IMR-90 (cell line): ENCODE results near the gene R3HDML. TPM values are rescaled to one million over a fixed set of nuclear protein-coding genes. Genes with fewer than 3 reads are reported as not detected.

Experiments used
- ATAC-seq: fragments of 200-7000 bp; cut with Tn5 transposase; 2 replicates; pipeline ENCODE4 v1.9.1; 2020; ENCODE audit warnings: low read depth, mild to moderate bottlenecking, moderate library complexity
- BruUV-seq: library from RNA; stranded (reverse); fragments of 400-500 nt; replicated peaks from 2 replicates; lab custom pipeline; 2021; lab: Mats Ljungman, UMichigan
- CTCF ChIA-PET: fragments of 300-600 bp; formaldehyde crosslinking; extraction: SDS; loops from one replicate; lab custom pipeline; 2021; ENCODE audit warnings: antibody characterized with exemption; lab: Yijun Ruan, JAX
- POLR2A ChIA-PET: fragments of 300-600 bp; sonication (Branson Sonifier 250); formaldehyde crosslinking; loops from one replicate; lab custom pipeline; 2022; ENCODE audit warnings: antibody characterized with exemption; ENCODE audit not compliant: unreplicated experiment; lab: Charles Lee
- DNase-seq: peaks from one replicate; pipeline ENCODE4 v3.0.0; 2013
- H2AFZ ChIP-seq: replicated peaks from 2 replicates; pipeline ENCODE3; 2013; ENCODE audit warnings: low read length, mild to moderate bottlenecking; ENCODE audit not compliant: poor library complexity
- H2AK5ac ChIP-seq: 2 replicates; pipeline ENCODE4 v1.6.1; 2013; ENCODE audit warnings: low read depth, low read length, inconsistent platforms
- H2AK9ac ChIP-seq: replicated peaks from 2 replicates; pipeline ENCODE3; 2013; ENCODE audit warnings: mild to moderate bottlenecking, low read depth, low read length, moderate library complexity; ENCODE audit not compliant: poor library complexity
- H2BK120ac ChIP-seq: 2 replicates; pipeline ENCODE4 v1.6.1; 2013; ENCODE audit warnings: low read depth, low read length, inconsistent platforms
- H2BK15ac ChIP-seq: 3 replicates; pipeline ENCODE4 v1.6.1; 2013; ENCODE audit warnings: low read depth, low read length, inconsistent platforms
- H2BK20ac ChIP-seq: 2 replicates; pipeline ENCODE4 v1.6.1; 2013; ENCODE audit warnings: low read depth, mild to moderate bottlenecking, inconsistent platforms, low read length, moderate library complexity
- H2BK5ac ChIP-seq: 2 replicates; pipeline ENCODE4 v1.6.1; 2013; ENCODE audit warnings: mild to moderate bottlenecking, low read depth, low read length, inconsistent platforms; ENCODE audit not compliant: poor library complexity, severe bottlenecking
- H3K14ac ChIP-seq: replicated peaks from 2 replicates; pipeline ENCODE4 v1.6.1; 2013; ENCODE audit warnings: low read depth, low read length, inconsistent platforms
- H3K18ac ChIP-seq: 2 replicates; pipeline ENCODE4 v1.6.1; 2013; ENCODE audit warnings: low read depth, low read length, control low read depth
- H3K23ac ChIP-seq: 2 replicates; pipeline ENCODE4 v1.6.1; 2013; ENCODE audit warnings: low read depth, low read length, inconsistent platforms
- H3K27ac ChIP-seq: 2 replicates; pipeline ENCODE4 v1.5.1; 2013; ENCODE audit warnings: mild to moderate bottlenecking, control low read depth, low read length; ENCODE audit not compliant: insufficient read depth
- H3K27me3 ChIP-seq: 2 replicates; pipeline ENCODE4 v1.6.1; 2013; ENCODE audit warnings: low read length; ENCODE audit not compliant: control insufficient read depth, insufficient read depth
- H3K36me3 ChIP-seq: 2 replicates; pipeline ENCODE4 v1.6.1; 2013; ENCODE audit warnings: low read length, mixed read lengths; ENCODE audit not compliant: control insufficient read depth, insufficient read depth
- H3K4ac ChIP-seq: 2 replicates; pipeline ENCODE4 v1.6.1; 2013; ENCODE audit warnings: low read depth, low read length, inconsistent platforms
- H3K4me1 ChIP-seq: 2 replicates; pipeline ENCODE4 v1.6.1; 2013; ENCODE audit warnings: low read length, mixed read lengths; ENCODE audit not compliant: control insufficient read depth, insufficient read depth
- H3K4me2 ChIP-seq: 2 replicates; pipeline ENCODE4 v1.6.1; 2013; ENCODE audit warnings: low read depth, mild to moderate bottlenecking, control low read depth, low read length, moderate library complexity
- H3K4me3 ChIP-seq: 2 replicates; pipeline ENCODE4 v1.5.1; 2013; ENCODE audit warnings: low read depth, mild to moderate bottlenecking, control low read depth, low read length, moderate library complexity; ENCODE audit not compliant: insufficient read depth
- H3K56ac ChIP-seq: 2 replicates; pipeline ENCODE4 v1.6.1; 2013; ENCODE audit warnings: low read length, inconsistent platforms; ENCODE audit not compliant: insufficient read depth; ENCODE audit errors: extremely low read depth
- H3K79me1 ChIP-seq, 2 experiments: 2 replicates each; pipeline ENCODE4 v1.6.1; 2013; ENCODE audit warnings: low read length in 2 of 2, inconsistent platforms in 1 of 2, low read depth in 1 of 2
- H3K9ac ChIP-seq: 2 replicates; pipeline ENCODE4 v1.6.1; 2013; ENCODE audit warnings: low read depth, low read length, control low read depth
- H3K9me1 ChIP-seq: 2 replicates; pipeline ENCODE4 v1.6.1; 2013; ENCODE audit warnings: low read length, inconsistent platforms; ENCODE audit not compliant: insufficient read depth
- H3K9me3 ChIP-seq: 2 replicates; pipeline ENCODE4 v1.6.1; 2013; ENCODE audit warnings: low read length; ENCODE audit not compliant: control insufficient read depth, insufficient read depth
- H4K20me1 ChIP-seq: 2 replicates; pipeline ENCODE4 v1.6.1; 2013; ENCODE audit warnings: low read length, inconsistent platforms; ENCODE audit not compliant: insufficient read depth
- H4K5ac ChIP-seq: 2 replicates; pipeline ENCODE4 v1.6.1; 2013; ENCODE audit warnings: mild to moderate bottlenecking, low read depth, low read length, control low read depth
- H4K8ac ChIP-seq, 2 experiments: 2 replicates each; pipeline ENCODE4 v1.6.1; 2013; ENCODE audit warnings: low read depth in 2 of 2, low read length in 2 of 2, control low read depth in 1 of 2, inconsistent platforms in 1 of 2
- H4K91ac ChIP-seq: 2 replicates; pipeline ENCODE4 v1.6.1; 2013; ENCODE audit warnings: low read depth, low read length, inconsistent platforms; ENCODE audit not compliant: insufficient read depth
- MAFK ChIP-seq: IDR thresholded peaks from 2 replicates; pipeline ENCODE4 v1.6.1; 2012; ENCODE audit warnings: low read depth, low read length, improper control_type of control experiment
- WGBS, 2 experiments: methylation state at CpG; one replicate each; pipeline versions ENCODE4 v1.1.5 to v1.1.7; 2013; ENCODE audit warnings: missing lambda C conversion rate in 2 of 2; ENCODE audit not compliant: insufficient read length in 1 of 2; ENCODE audit errors: extremely low coverage in 2 of 2; 5-methylcytosine and 5-hydroxymethylcytosine counted together
- dilution Hi-C: fragments of 300-500 bp; cut with HindIII; formaldehyde crosslinking; loops from one replicate; pipeline ENCODE4 v1.14.3; 2018; ENCODE audit warnings: low sequenced_read_pairs; ENCODE audit not compliant: unreplicated experiment
- in situ Hi-C: fragments of 300-500 bp; cut with MboI; formaldehyde crosslinking; loops from 3 replicates; pipeline ENCODE4 v1.14.3; 2019; ENCODE audit warnings: low sequenced_read_pairs, inconsistent platforms, mixed read lengths
- intact Hi-C: fragments of 100-400 bp; cut with micrococcal nuclease; formaldehyde crosslinking; loops from 2 replicates; pipeline ENCODE4 v1.10.0; 2022
- polyA plus RNA-seq, 3 experiments: library from polyadenylated mRNA; depleted of rRNA; stranded (reverse); fragments of >200 nt; gene quantifications; 2 replicates each; pipeline ENCODE4 v1.2.3, GENCODE V29; 2012; ENCODE audit warnings: low replicate concordance in 1 of 3
- total RNA-seq: library from RNA; depleted of rRNA; stranded (reverse); fragments of >200 nt; gene quantifications from 2 replicates; pipeline ENCODE4 v1.2.3, GENCODE V29; 2012

R3HDML gene
- total and polyA plus RNA-seq, 2 of the 4 experiments (the other 2 are of a cell fraction) = not detected

- H3K9me1 ChIP-seq = peaks cover 3% of the 10 kb centered on the region; the same call in 1 of the 2 replicates
- H2BK120ac ChIP-seq = no peak overlapping the region
- no peak overlapping the region for H4K8ac ChIP-seq
- H3K27me3 ChIP-seq = no peaks in the 10 kb centered on the region
- no TSS peak for BruUV-seq
- H3K79me1 ChIP-seq = peaks cover 0 to 3% of the 10 kb centered on the region in 2 experiments; a peak in 2 of 4 replicates
- ATAC-seq (no peak), DNase-seq (no peak)
- no peak overlapping the region for H3K14ac ChIP-seq
- in situ Hi-C loops = no loop called here
- H4K20me1 ChIP-seq = no peaks in the 10 kb centered on the region
- no peak overlapping the region for H3K56ac ChIP-seq
- ChIA-PET POLR2A (no interaction called here), CTCF (no interaction called here)
- H3K4me1 ChIP-seq = no peaks in the 10 kb centered on the region
- no peak overlapping the region for H4K91ac ChIP-seq
- no peak overlapping the region for H3K18ac ChIP-seq
- H3K27ac ChIP-seq = no peak overlapping the region
- no peak overlapping the region for H2AK5ac ChIP-seq
- H3K36me3 ChIP-seq = 0 out of 2 replicates have a peak, but pooled peaks cover 1% of the 10 kb centered on the region
- no peak overlapping the region for H2AFZ ChIP-seq
- no peak overlapping the region for H2BK15ac ChIP-seq
- intact Hi-C loops = no loop called here
- dilution Hi-C loops = no loop called here
- H3K23ac ChIP-seq = no peak overlapping the region
- H3K9me3 ChIP-seq = no peaks in the 10 kb centered on the region
- H2AK9ac ChIP-seq = no peak overlapping the region
- H3K4ac ChIP-seq = no peak overlapping the region
- no peak overlapping the region for H2BK5ac ChIP-seq
- no peak overlapping the region for H3K4me3 ChIP-seq
- H3K4me2 ChIP-seq = no peak overlapping the region
- no peak overlapping the region for H2BK20ac ChIP-seq
- no peak overlapping the region for H4K5ac ChIP-seq
- no peak for TF ChIP-seq MAFK
- no peak overlapping the region for H3K9ac ChIP-seq
- 26% methylated on average over 3 of the region's 5 CpGs; no CpG with 5 or more reads in 1 of the 2 experiments for WGBS, 2 experiments
Observed at GRCh38 chr20:44302026-44302669, 34.7 kb upstream of the R3HDML start.
